Measurements from ENCODE around the gene BRCA2. TPM values are rescaled to one million over a fixed set of nuclear protein-coding genes. Genes with fewer than 3 reads are reported as not detected.

BRCA2 gene
- total RNA-seq, 4 donors from 2014 or later, result 2.1 to 6.1 (median 4.1) TPM

DNA sequence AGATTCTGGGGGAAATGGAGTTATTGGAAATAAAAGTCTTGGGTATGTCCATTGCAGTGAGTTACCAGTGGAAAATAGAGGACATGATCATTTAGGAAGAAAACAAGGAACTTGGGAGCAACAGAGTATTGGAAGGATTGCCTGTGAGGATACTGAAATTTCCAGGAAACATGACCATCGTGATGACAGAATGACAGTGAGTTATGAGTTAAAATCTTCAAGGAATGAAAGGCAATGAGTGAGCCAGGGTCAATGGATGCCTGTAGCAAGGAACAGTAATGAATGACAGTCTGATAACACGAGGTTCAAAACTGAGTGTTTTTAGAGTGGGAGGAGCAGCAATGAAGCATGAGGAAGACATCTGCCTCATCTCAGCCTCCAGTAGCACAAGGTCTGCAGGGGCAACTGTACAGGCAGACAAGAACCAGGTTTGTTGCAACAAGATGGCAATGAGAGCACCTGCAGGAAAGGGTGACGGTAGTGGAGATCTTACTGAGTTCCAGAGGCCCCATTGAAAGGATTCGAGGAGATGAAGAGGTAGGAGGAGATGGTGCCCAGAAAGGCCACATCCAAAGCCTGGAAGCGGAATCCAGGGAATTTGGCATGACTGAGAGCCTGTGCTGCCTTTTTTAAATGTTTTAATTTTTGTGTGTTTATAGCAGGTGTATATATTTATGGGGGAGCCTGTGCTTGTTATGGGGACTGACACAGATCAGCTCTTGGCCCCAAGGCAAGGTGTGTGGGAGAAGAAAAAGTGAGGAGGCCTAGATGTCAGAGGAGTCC is 68.7 kb downstream of the BRCA2 start:
- WGBS, 2 donors, result 82 to 90% methylated on average over 5 of the region's 5 CpGs
- no peaks in the 10 kb centered on the region for H3K27me3 ChIP-seq
- DNase-seq, result no peak
- no peak for TF ChIP-seq POLR2A (IDR thresholded peaks at IDR 0.05)
- TF ChIP-seq, protein P1, sequence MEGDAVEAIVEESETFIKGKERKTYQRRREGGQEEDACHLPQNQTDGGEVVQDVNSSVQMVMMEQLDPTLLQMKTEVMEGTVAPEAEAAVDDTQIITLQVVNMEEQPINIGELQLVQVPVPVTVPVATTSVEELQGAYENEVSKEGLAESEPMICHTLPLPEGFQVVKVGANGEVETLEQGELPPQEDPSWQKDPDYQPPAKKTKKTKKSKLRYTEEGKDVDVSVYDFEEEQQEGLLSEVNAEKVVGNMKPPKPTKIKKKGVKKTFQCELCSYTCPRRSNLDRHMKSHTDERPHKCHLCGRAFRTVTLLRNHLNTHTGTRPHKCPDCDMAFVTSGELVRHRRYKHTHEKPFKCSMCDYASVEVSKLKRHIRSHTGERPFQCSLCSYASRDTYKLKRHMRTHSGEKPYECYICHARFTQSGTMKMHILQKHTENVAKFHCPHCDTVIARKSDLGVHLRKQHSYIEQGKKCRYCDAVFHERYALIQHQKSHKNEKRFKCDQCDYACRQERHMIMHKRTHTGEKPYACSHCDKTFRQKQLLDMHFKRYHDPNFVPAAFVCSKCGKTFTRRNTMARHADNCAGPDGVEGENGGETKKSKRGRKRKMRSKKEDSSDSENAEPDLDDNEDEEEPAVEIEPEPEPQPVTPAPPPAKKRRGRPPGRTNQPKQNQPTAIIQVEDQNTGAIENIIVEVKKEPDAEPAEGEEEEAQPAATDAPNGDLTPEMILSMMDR (IDR thresholded peaks at IDR 0.05), result no peak
- H3K9me3 ChIP-seq, result no peaks in the 10 kb centered on the region
- H3K4me3 ChIP-seq, result no peak overlapping the region
- no peaks in the 10 kb centered on the region for H3K4me1 ChIP-seq
- H3K36me3 ChIP-seq, result no peaks in the 10 kb centered on the region
- H3K27ac ChIP-seq, result no peak overlapping the region
- intact Hi-C loops (cut with DNase I), result no loop called here

DNA sequence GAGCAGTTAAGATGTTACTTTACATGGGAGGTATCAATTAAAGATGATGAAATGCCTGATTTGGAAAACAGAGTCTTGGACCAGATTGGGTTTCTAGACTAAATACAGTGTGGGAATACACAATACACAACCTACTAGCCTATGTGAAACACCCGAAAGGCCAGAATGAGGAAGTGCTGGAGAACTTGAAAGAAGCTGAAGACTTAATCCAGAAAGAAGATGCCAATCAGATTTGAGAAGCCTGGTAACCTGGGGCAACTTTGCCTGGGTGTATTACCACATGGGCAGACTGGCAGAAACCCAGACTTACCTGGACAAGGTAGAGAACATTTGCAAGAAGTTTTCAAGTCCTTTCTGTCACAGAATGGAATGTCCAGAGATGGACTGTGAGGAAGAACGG is 69.4 kb downstream of the BRCA2 start:
- intact Hi-C loops (cut with DNase I), result no loop called here
- TF ChIP-seq, protein P1 (IDR thresholded peaks at IDR 0.05), result no peak
- no peak for TF ChIP-seq POLR2A (IDR thresholded peaks at IDR 0.05)

DNA sequence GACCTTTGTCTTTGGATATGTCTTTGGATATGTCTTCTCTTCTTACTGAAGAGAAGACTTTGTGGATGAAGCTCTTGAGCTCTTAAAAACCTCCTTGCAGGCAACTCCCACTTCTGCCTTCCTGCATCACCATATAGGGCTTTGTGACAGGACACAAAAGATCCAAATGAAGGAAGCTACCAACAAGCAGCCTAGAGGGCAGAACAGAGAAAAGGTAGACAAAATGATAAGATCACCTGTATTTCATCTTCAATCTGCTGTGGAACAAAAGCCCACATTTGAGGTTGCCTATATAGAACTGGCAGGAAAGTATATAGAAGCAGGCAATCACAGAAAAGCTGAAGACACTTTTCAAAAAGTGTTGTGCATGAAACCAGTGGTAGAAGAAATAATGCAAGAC is 70.1 kb downstream of the BRCA2 start:
- Histone ChIP-seq H3K9me3 (no peaks in the 10 kb centered on the region), H3K4me1 (peaks cover 0 to 5% (median 2%) of the 10 kb centered on the region in 3 donors), H3K36me3 (no peaks in the 10 kb centered on the region), H3K27me3 (no peaks in the 10 kb centered on the region), H3K4me3 (no peak overlapping the region), H3K27ac (no peak overlapping the region)
- no peak for TF ChIP-seq POLR2A (IDR thresholded peaks at IDR 0.05)
- TF ChIP-seq, protein P1 (IDR thresholded peaks at IDR 0.05), result no peak
- no peak for DNase-seq
- intact Hi-C loops (cut with DNase I), result no loop called here

More for the DNA sequence above, 69.4 kb downstream of the BRCA2 start:
- WGBS, 2 donors, result 57 to 86% methylated on average over 2 of the region's 2 CpGs
- Histone ChIP-seq H3K36me3 (no peaks in the 10 kb centered on the region), H3K4me1 (no peaks in the 10 kb centered on the region), H3K27ac (no peak overlapping the region), H3K4me3 (no peak overlapping the region), H3K27me3 (no peaks in the 10 kb centered on the region), H3K9me3 (no peaks in the 10 kb centered on the region)
- no peak for DNase-seq

DNA sequence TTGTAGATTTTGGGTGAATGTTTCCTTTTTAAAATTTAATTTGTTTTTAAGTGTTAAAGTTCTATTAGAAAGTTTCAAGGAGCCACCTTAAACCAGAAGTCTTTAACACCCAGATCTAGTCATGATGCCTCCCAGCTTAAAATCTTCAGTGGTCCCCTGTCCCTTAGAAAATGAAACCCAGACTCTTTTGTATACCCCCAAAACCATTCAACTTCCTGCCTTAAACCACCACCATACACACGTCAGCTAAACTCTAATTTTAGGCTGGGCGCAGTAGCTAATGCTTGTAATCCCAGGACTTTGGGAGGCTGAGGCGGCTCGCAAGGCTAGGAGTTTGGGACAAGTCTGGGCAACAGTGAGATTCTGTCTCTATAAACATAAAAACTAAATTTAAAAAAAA is 74.7 kb downstream of the BRCA2 start:
- intact Hi-C loops (cut with DNase I), result no loop called here
- Histone ChIP-seq H3K27me3 (no peaks in the 10 kb centered on the region), H3K9me3 (no peaks in the 10 kb centered on the region), H3K4me3 (no peak overlapping the region), H3K36me3 (no peaks in the 10 kb centered on the region), H3K4me1 (peaks cover 0 to 17% (median 3%) of the 10 kb centered on the region in 3 donors), H3K27ac (no peak overlapping the region)
- WGBS, 2 donors, result 27 to 35% methylated on average over 4 of the region's 4 CpGs
- no peak for TF ChIP-seq POLR2A (IDR thresholded peaks at IDR 0.05)
- TF ChIP-seq, protein P1 (IDR thresholded peaks at IDR 0.05), result no peak
- no peak for DNase-seq

DNA sequence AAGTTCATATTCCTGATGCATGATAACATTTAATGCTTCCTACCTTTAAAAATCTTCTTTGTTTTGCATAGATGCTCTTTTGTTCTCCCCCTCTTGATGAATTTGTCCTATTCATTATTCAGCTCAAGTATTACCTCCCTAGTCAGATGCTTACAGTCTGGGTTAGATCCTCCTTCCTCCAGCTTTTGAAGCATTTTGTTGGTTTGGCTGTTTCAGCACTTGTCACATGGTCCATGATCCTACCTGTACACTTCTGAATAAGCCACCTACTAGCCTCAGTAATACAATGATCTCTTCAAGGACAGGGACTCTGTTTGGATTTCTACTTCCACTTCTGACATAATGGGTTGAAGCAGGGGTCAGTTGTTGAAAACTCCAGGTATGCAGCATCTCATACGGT is 75.2 kb downstream of the BRCA2 start:
- peaks cover 0 to 17% (median 3%) of the 10 kb centered on the region in 3 donors for H3K4me1 ChIP-seq
- WGBS, 2 donors, result 43 to 57% methylated on average over 1 of the region's 1 CpG
- DNase-seq, result no peak
- intact Hi-C loops (cut with DNase I), result no loop called here
- no peaks in the 10 kb centered on the region for H3K36me3 ChIP-seq
- no peak overlapping the region for H3K4me3 ChIP-seq
- no peak overlapping the region for H3K27ac ChIP-seq
- TF ChIP-seq POLR2A (IDR thresholded peaks at IDR 0.05), result no peak
- TF ChIP-seq, protein P1 (IDR thresholded peaks at IDR 0.05), result no peak
- no peaks in the 10 kb centered on the region for H3K27me3 ChIP-seq
- H3K9me3 ChIP-seq, result no peaks in the 10 kb centered on the region

Measured in esophagus squamous epithelium (tissue), 5 donors.